Liver (tissue), 3 donors: ENCODE results near the gene ALG10B.
"Not testable (repeated sequence)": the region's sequence is repeated elsewhere in the genome, so short reads cannot be mapped to it uniquely, and the experiment has no call there.

Experiments used
- GABPA ChIP-seq, 2 donors: IDR thresholded peaks in 1 of 2; conservative IDR thresholded peaks in 1 of 2; 2 replicates each; pipeline ENCODE4 v1.6.1; 2016; ENCODE audit warnings: antibody characterized with exemption in 2 of 2, mild to moderate bottlenecking in 1 of 2, moderate library complexity in 1 of 2
- HNF4A ChIP-seq, 2 donors: conservative IDR thresholded peaks; 2 replicates each; pipeline ENCODE4 v1.6.1; 2016; ENCODE audit warnings: antibody characterized with exemption in 2 of 2, mild to moderate bottlenecking in 2 of 2
- RAD21 ChIP-seq, 2 donors: IDR thresholded peaks; 2 replicates each; pipeline ENCODE4 v1.6.1; 2016; ENCODE audit warnings: antibody characterized with exemption in 2 of 2, mild to moderate bottlenecking in 2 of 2
- RXRA ChIP-seq, 2 donors: IDR thresholded peaks; 2 replicates each; pipeline ENCODE4 v1.6.1; 2017 to 2018; ENCODE audit warnings: antibody characterized with exemption in 2 of 2, mild to moderate bottlenecking in 1 of 2
- YY1 ChIP-seq: IDR thresholded peaks from 2 replicates; pipeline ENCODE4 v1.6.1; 2016; ENCODE audit warnings: antibody characterized with exemption, mild to moderate bottlenecking
- TF ChIP-seq, protein P1 (sequence below): fragments of 150-350 bp; IDR thresholded peaks from 2 replicates; pipeline ENCODE4 v1.5.1; 2017; ENCODE audit warnings: improper control_type of control experiment, low read depth, low read length; ENCODE audit not compliant: missing input control
- TF ChIP-seq, protein P2 (sequence below): IDR thresholded peaks from 2 replicates; pipeline ENCODE4 v1.6.1; 2016; ENCODE audit warnings: antibody characterized with exemption
- TF ChIP-seq, protein P3 (sequence below): IDR thresholded peaks from 2 replicates; pipeline ENCODE4 v1.6.1; 2016; ENCODE audit warnings: antibody characterized with exemption
- TF ChIP-seq, protein P4 (sequence below): IDR thresholded peaks from 2 replicates; pipeline ENCODE4 v1.6.1; 2016; ENCODE audit warnings: antibody characterized with exemption, mild to moderate bottlenecking
- TF ChIP-seq, protein P5 (sequence below): IDR thresholded peaks from 2 replicates; pipeline ENCODE4 v1.6.1; 2016; ENCODE audit warnings: antibody characterized with exemption
- donor health status: healthy.
- donor health status: healthy.

DNA sequence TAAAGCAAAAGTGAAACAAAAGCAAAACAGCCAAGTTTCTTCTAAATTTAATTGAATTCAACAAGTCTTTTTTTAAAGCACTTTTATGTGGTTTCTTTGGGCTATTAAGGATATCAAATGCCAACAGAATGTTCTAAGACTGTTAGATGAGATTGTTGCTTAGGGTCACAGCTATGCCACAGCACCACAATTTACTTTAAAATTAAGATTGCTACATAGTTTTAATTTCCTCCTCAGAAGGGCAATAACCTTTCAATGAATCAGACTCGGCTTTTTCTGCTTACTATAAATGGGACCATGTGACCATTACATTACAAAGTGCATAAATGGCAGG, 34.6 kb downstream of the ALG10B start:
- TF ChIP-seq, protein P1, sequence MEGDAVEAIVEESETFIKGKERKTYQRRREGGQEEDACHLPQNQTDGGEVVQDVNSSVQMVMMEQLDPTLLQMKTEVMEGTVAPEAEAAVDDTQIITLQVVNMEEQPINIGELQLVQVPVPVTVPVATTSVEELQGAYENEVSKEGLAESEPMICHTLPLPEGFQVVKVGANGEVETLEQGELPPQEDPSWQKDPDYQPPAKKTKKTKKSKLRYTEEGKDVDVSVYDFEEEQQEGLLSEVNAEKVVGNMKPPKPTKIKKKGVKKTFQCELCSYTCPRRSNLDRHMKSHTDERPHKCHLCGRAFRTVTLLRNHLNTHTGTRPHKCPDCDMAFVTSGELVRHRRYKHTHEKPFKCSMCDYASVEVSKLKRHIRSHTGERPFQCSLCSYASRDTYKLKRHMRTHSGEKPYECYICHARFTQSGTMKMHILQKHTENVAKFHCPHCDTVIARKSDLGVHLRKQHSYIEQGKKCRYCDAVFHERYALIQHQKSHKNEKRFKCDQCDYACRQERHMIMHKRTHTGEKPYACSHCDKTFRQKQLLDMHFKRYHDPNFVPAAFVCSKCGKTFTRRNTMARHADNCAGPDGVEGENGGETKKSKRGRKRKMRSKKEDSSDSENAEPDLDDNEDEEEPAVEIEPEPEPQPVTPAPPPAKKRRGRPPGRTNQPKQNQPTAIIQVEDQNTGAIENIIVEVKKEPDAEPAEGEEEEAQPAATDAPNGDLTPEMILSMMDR = not testable (repeated sequence)
- not testable (repeated sequence) for TF ChIP-seq GABPA (IDR thresholded peaks at IDR 0.05 in 1 of 2, conservative IDR thresholded peaks at IDR 0.05 in 1 of 2); RAD21 (IDR thresholded peaks at IDR 0.05); YY1; RXRA (IDR thresholded peaks at IDR 0.05); HNF4A (conservative IDR thresholded peaks at IDR 0.05)
- TF ChIP-seq, protein P2, sequence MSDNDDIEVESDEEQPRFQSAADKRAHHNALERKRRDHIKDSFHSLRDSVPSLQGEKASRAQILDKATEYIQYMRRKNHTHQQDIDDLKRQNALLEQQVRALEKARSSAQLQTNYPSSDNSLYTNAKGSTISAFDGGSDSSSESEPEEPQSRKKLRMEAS = not testable (repeated sequence)
- TF ChIP-seq, protein P3, sequence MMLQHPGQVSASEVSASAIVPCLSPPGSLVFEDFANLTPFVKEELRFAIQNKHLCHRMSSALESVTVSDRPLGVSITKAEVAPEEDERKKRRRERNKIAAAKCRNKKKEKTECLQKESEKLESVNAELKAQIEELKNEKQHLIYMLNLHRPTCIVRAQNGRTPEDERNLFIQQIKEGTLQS = not testable (repeated sequence)
- TF ChIP-seq, protein P4, sequence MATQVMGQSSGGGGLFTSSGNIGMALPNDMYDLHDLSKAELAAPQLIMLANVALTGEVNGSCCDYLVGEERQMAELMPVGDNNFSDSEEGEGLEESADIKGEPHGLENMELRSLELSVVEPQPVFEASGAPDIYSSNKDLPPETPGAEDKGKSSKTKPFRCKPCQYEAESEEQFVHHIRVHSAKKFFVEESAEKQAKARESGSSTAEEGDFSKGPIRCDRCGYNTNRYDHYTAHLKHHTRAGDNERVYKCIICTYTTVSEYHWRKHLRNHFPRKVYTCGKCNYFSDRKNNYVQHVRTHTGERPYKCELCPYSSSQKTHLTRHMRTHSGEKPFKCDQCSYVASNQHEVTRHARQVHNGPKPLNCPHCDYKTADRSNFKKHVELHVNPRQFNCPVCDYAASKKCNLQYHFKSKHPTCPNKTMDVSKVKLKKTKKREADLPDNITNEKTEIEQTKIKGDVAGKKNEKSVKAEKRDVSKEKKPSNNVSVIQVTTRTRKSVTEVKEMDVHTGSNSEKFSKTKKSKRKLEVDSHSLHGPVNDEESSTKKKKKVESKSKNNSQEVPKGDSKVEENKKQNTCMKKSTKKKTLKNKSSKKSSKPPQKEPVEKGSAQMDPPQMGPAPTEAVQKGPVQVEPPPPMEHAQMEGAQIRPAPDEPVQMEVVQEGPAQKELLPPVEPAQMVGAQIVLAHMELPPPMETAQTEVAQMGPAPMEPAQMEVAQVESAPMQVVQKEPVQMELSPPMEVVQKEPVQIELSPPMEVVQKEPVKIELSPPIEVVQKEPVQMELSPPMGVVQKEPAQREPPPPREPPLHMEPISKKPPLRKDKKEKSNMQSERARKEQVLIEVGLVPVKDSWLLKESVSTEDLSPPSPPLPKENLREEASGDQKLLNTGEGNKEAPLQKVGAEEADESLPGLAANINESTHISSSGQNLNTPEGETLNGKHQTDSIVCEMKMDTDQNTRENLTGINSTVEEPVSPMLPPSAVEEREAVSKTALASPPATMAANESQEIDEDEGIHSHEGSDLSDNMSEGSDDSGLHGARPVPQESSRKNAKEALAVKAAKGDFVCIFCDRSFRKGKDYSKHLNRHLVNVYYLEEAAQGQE = not testable (repeated sequence)
- TF ChIP-seq, protein P5, sequence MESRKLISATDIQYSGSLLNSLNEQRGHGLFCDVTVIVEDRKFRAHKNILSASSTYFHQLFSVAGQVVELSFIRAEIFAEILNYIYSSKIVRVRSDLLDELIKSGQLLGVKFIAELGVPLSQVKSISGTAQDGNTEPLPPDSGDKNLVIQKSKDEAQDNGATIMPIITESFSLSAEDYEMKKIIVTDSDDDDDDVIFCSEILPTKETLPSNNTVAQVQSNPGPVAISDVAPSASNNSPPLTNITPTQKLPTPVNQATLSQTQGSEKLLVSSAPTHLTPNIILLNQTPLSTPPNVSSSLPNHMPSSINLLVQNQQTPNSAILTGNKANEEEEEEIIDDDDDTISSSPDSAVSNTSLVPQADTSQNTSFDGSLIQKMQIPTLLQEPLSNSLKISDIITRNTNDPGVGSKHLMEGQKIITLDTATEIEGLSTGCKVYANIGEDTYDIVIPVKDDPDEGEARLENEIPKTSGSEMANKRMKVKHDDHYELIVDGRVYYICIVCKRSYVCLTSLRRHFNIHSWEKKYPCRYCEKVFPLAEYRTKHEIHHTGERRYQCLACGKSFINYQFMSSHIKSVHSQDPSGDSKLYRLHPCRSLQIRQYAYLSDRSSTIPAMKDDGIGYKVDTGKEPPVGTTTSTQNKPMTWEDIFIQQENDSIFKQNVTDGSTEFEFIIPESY = not testable (repeated sequence)
